CD14-positive monocyte (primary cell): ENCODE results near the gene TES. TPM values are rescaled to one million over a fixed set of nuclear protein-coding genes. Genes with fewer than 3 reads are reported as not detected.
A peak's percentile ranks its signal among the peaks of the same experiment; 100 is the strongest.

ENCODE experiments used
- DNase-seq, 3 donors: peaks; one replicate each; pipeline ENCODE4 v3.0.0-alpha.2; 2011 to 2022
- H2AFZ ChIP-seq: 2 replicates; pipeline ENCODE4 v1.6.0; 2012; ENCODE audit warnings: mild to moderate bottlenecking, low read depth, low read length, inconsistent platforms; ENCODE audit not compliant: insufficient read depth, poor library complexity, severe bottlenecking
- H3K27ac ChIP-seq, 2 donors: 1 replicate in 1 of 2; 2 replicates in 1 of 2; pipeline ENCODE4 v1.5.1; 2012 to 2013; ENCODE audit warnings: low read length in 2 of 2, control low read depth in 1 of 2, inconsistent platforms in 1 of 2, low read depth in 1 of 2, mild to moderate bottlenecking in 1 of 2
- H3K27me3 ChIP-seq, 2 donors: one replicate each; pipeline versions ENCODE4 v1.6.0 to v1.6.1; 2011 to 2013; ENCODE audit warnings: low read length in 2 of 2; ENCODE audit not compliant: control insufficient read depth in 2 of 2, insufficient read depth in 2 of 2
- H3K36me3 ChIP-seq, 2 donors: replicated peaks in 1 of 2; 1 replicate in 1 of 2; 2 replicates in 1 of 2; pipeline versions ENCODE4 v1.5.1 to v1.6.1; 2012 to 2013; ENCODE audit warnings: low read length in 2 of 2, control low read depth in 1 of 2, inconsistent platforms in 1 of 2, mild to moderate bottlenecking in 1 of 2; ENCODE audit not compliant: insufficient read depth in 2 of 2, control insufficient read depth in 1 of 2
- H3K4me1 ChIP-seq, 2 donors: 1 replicate in 1 of 2; 2 replicates in 1 of 2; pipeline versions ENCODE4 v1.5.1 to v1.6.1; 2012 to 2013; ENCODE audit warnings: low read length in 2 of 2, control low read depth in 1 of 2, inconsistent platforms in 1 of 2, mild to moderate bottlenecking in 1 of 2, moderate library complexity in 1 of 2; ENCODE audit not compliant: insufficient read depth in 2 of 2, control insufficient read depth in 1 of 2
- H3K4me2 ChIP-seq: replicated peaks from 2 replicates; pipeline ENCODE3; 2012; ENCODE audit warnings: low read length, moderate library complexity, mild to moderate bottlenecking; ENCODE audit not compliant: poor library complexity, severe bottlenecking; ENCODE audit errors: extremely low read depth
- H3K4me3 ChIP-seq, 3 experiments: fragments of 200-600 bp in 1 of 3; sonication (generic) in 1 of 3; replicated peaks in 1 of 3; 1 replicate in 2 of 3; 2 replicates in 1 of 3; pipeline ENCODE4 v1.5.1; 2011 to 2013; ENCODE audit warnings: low read length in 3 of 3, mild to moderate bottlenecking in 3 of 3, control low read depth in 2 of 3, low read depth in 2 of 3, inconsistent platforms in 1 of 3, moderate library complexity in 1 of 3
- H3K79me2 ChIP-seq: 2 replicates; pipeline ENCODE4 v1.6.0; 2012; ENCODE audit warnings: mild to moderate bottlenecking, control low read depth, inconsistent platforms, low read length, moderate library complexity; ENCODE audit not compliant: insufficient read depth
- H3K9ac ChIP-seq: 2 replicates; pipeline ENCODE4 v1.6.0; 2017; ENCODE audit warnings: low read length, mild to moderate bottlenecking; ENCODE audit not compliant: insufficient read depth, poor library complexity, severe bottlenecking
- H3K9me3 ChIP-seq, 2 donors: replicated peaks in 1 of 2; 1 replicate in 1 of 2; 2 replicates in 1 of 2; pipeline versions ENCODE4 v1.5.1 to v1.6.1; 2012 to 2013; ENCODE audit warnings: low read length in 2 of 2, control low read depth in 1 of 2; ENCODE audit not compliant: control insufficient read depth in 1 of 2, insufficient read depth in 1 of 2
- H4K20me1 ChIP-seq: 2 replicates; pipeline ENCODE4 v1.6.0; 2012; ENCODE audit warnings: mild to moderate bottlenecking, low read length, control low read depth, moderate library complexity; ENCODE audit not compliant: insufficient read depth
- H3K27ac Mint-ChIP-seq, 7 donors: one replicate each; pipeline ENCODE4 v1.8.0; 2020; ENCODE audit warnings: mild to moderate bottlenecking in 7 of 7, mixed read lengths in 7 of 7, moderate library complexity in 6 of 7, inconsistent platforms in 2 of 7
- H3K27me3 Mint-ChIP-seq, 3 donors: one replicate each; pipeline ENCODE4 v1.8.0; 2021 to 2022; ENCODE audit warnings: low read depth in 3 of 3, mild to moderate bottlenecking in 3 of 3, mixed read lengths in 3 of 3, moderate library complexity in 3 of 3, inconsistent platforms in 1 of 3
- H3K36me3 Mint-ChIP-seq, 2 donors: one replicate each; pipeline ENCODE4 v1.8.0; 2020; ENCODE audit warnings: mixed read lengths in 2 of 2, inconsistent platforms in 1 of 2, mild to moderate bottlenecking in 1 of 2
- H3K4me1 Mint-ChIP-seq: one replicate; pipeline ENCODE4 v1.8.0; 2020; ENCODE audit warnings: mild to moderate bottlenecking, mixed read lengths
- H3K4me3 Mint-ChIP-seq, 2 donors: one replicate each; pipeline ENCODE4 v1.8.0; 2020; ENCODE audit warnings: mild to moderate bottlenecking in 2 of 2, mixed read lengths in 2 of 2, moderate library complexity in 1 of 2
- H3K9me3 Mint-ChIP-seq, 7 donors: one replicate each; pipeline ENCODE4 v1.8.0; 2020 to 2022; ENCODE audit warnings: mixed read lengths in 7 of 7, mild to moderate bottlenecking in 6 of 7, moderate library complexity in 6 of 7, inconsistent platforms in 2 of 7
- WGBS: methylation state at CpG from one replicate; pipeline ENCODE4 v1.1.5; 2013; ENCODE audit warnings: missing lambda C conversion rate; ENCODE audit not compliant: insufficient coverage; 5-methylcytosine and 5-hydroxymethylcytosine counted together
- intact Hi-C, 2 donors: fragments of 100-400 bp; cut with micrococcal nuclease; formaldehyde crosslinking; loops; one replicate each; pipeline versions ENCODE4 v1.15.0 to v1.15.1; 2023
- polyA plus RNA-seq, 3 donors: library from polyadenylated mRNA; depleted of rRNA in 1 of 3; unstranded in 2 of 3; stranded (reverse) in 1 of 3; fragments of 300-500 nt in 2 of 3; fragments of >200 nt in 1 of 3; fragmentation: Illumina TruSeq in 2 of 3; gene quantifications; 1 replicate in 2 of 3; 2 replicates in 1 of 3; pipeline ENCODE4 v1.2.3, GENCODE V29; 2012 to 2021
- TF ChIP-seq, protein P1 (sequence below): fragments of 200-600 bp; IDR thresholded peaks from one replicate; pipeline ENCODE4 v1.8.0; 2022; ENCODE audit warnings: antibody characterized with exemption, mild to moderate bottlenecking

Gene TES
- polyA plus RNA-seq, 3 donors, result 61.7 to 104 (median 89.0) TPM

DNA sequence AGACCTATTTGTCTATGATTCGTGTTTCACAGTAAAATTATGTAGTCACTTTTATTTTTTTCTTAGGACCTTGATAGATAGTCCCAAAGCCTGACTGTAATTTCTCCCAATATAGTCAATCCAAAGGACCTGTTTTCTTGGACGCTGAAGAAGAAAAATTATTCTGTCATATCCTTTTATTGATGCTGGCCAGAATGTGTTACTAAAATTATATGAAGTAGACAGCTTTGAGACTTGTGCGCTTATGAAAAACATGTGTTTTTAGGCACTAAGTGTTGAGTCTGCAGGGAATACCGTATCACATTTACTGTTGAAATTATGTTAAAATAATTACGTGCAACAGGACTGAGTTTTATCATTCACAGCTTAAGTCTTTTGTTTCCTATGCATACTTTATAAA lies 17.9 kb downstream of the TES start:
- H3K27ac Mint-ChIP-seq, result no peak overlapping the region
- H3K9me3 Mint-ChIP-seq, result peaks cover 0 to 5% (median 0%) of the 10 kb centered on the region in 7 donors
- 80% methylated on average over 1 of the region's 5 CpGs for WGBS
- H3K4me1 ChIP-seq, result peaks cover 47 to 70% of the 10 kb centered on the region in 2 donors
- no peak overlapping the region for H3K4me3 Mint-ChIP-seq
- peak overlapping the region in 1 of 2 donors; percentile 17 for H3K27ac ChIP-seq
- peaks cover 100% of the 10 kb centered on the region for H3K79me2 ChIP-seq
- intact Hi-C loops, result no loop called here
- no peak overlapping the region for H3K4me3 ChIP-seq
- H3K36me3 Mint-ChIP-seq, result peaks cover 2 to 3% of the 10 kb centered on the region in 2 donors
- H3K27me3 Mint-ChIP-seq, result no peaks in the 10 kb centered on the region
- H3K9me3 ChIP-seq, result no peaks in the 10 kb centered on the region
- H4K20me1 ChIP-seq, result peaks cover 98% of the 10 kb centered on the region
- H3K4me1 Mint-ChIP-seq, result peaks cover 76% of the 10 kb centered on the region
- no peak overlapping the region for H3K9ac ChIP-seq
- H2AFZ ChIP-seq, result no peak overlapping the region
- TF ChIP-seq, protein P1, sequence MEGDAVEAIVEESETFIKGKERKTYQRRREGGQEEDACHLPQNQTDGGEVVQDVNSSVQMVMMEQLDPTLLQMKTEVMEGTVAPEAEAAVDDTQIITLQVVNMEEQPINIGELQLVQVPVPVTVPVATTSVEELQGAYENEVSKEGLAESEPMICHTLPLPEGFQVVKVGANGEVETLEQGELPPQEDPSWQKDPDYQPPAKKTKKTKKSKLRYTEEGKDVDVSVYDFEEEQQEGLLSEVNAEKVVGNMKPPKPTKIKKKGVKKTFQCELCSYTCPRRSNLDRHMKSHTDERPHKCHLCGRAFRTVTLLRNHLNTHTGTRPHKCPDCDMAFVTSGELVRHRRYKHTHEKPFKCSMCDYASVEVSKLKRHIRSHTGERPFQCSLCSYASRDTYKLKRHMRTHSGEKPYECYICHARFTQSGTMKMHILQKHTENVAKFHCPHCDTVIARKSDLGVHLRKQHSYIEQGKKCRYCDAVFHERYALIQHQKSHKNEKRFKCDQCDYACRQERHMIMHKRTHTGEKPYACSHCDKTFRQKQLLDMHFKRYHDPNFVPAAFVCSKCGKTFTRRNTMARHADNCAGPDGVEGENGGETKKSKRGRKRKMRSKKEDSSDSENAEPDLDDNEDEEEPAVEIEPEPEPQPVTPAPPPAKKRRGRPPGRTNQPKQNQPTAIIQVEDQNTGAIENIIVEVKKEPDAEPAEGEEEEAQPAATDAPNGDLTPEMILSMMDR, result no peak
- no peak overlapping the region for H3K4me2 ChIP-seq
- no peak for DNase-seq
- no peaks in the 10 kb centered on the region for H3K36me3 ChIP-seq
- no peaks in the 10 kb centered on the region for H3K27me3 ChIP-seq

DNA sequence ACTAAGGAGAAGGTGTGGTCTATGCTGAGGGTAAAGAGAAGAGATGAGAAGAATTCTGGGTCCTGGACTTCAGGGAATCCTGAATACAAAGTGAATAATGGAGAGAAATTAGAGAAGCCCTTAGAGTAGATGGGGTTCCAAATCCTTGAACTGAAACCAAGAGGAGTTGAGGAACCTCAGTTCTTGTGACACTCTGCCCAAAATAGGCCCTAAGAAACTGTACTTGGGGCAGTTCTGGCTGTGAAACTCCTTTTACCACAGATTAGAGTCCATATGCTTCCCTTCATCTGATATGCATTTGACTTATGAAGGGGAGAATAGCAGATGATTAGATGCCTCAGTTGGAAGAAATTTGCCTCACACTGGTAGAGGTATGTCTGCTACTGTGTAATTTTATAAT lies 19.0 kb downstream of the TES start:
- Histone ChIP-seq H3K9me3 (no peaks in the 10 kb centered on the region), H4K20me1 (peaks cover 98% of the 10 kb centered on the region), H3K27me3 (no peaks in the 10 kb centered on the region), H3K79me2 (peaks cover 100% of the 10 kb centered on the region), H3K4me3 (peak overlapping the region in 1 of 3 experiments; percentile 24), H3K27ac (peak overlapping the region in 1 of 2 donors; percentile 68), H3K4me2 (peak overlapping the region; percentile 39), H3K36me3 (peaks cover 0 to 1% of the 10 kb centered on the region in 2 donors), H2AFZ (no peak overlapping the region), H3K9ac (no peak overlapping the region), H3K4me1 (peaks cover 51 to 69% of the 10 kb centered on the region in 2 donors)
- Mint-ChIP-seq H3K9me3 (no peaks in the 10 kb centered on the region), H3K4me3 (peak overlapping the region in 1 of 2 donors; percentile 6), H3K27ac (peak overlapping the region in 6 of 7 donors; percentile 15 to 83 (median 52)), H3K36me3 (peaks cover under 1 to 3% of the 10 kb centered on the region in 2 donors), H3K4me1 (peaks cover 74% of the 10 kb centered on the region), H3K27me3 (no peaks in the 10 kb centered on the region)
- TF ChIP-seq, protein P1, result no peak
- DNase-seq, result peak in 1 of 3 donors; percentile 35
- intact Hi-C loops, result no loop called here
